ENCODE results near the gene SMIM41.

SMIM41 gene

GRCh38 chr12:52066346-52067080, 13.0 kb upstream of the SMIM41 start:
- DNase-seq: no peak

- DNase-seq: no peak
These were observed 12.5 kb upstream of the SMIM41 start for GRCh38 chr12:52067081-52067374.

- peak; percentile 91 for DNase-seq
These were observed 9.9 kb upstream of the SMIM41 start, which contains the start of gene ATG101 for GRCh38 chr12:52069327-52070184. Gene ATG101, plus strand, starts transcription at chr12:52069978. Its CDS starts 3,673 bp downstream, at chr12:52073651.

- DNase-seq: no peak
These were observed 9.1 kb upstream of the SMIM41 start for GRCh38 chr12:52070185-52070925.

DNA sequence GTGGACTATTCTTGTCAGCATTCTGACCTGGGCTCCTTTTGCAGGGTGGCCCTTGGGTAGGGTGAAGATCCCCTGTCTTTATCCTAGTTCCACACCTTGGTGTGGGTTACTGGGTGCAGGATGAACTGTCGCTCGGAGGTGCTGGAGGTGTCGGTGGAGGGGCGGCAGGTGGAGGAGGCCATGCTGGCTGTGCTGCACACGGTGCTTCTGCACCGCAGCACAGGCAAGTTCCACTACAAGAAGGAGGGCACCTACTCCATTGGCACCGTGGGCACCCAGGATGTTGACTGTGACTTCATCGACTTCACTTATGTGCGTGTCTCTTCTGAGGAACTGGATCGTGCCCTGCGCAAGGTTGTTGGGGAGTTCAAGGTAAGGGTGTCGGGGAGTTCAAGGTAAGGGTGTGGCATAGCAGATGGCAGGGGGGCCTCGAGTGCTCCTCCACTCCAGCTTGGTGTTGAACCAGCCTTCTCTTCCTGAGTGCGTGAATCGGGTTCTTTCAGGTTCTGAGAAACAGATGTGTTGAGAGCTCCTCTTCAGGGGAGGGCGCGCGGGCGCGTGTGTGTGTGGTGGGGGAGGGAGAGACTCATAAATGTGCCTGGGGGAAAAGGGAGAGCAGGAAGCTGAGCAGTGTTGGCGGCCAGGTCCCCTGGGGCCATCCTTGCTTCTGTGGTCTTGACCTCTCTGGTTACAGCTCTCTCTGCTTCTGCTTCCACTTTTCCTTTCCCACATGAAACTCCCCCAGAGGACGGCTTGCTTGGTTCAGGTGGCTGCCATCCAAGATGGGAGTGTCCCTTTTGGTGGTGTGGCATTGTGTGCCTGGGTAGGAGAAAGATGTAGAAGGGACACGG, 5.7 kb upstream of the SMIM41 start:
- no peak for DNase-seq

DNA sequence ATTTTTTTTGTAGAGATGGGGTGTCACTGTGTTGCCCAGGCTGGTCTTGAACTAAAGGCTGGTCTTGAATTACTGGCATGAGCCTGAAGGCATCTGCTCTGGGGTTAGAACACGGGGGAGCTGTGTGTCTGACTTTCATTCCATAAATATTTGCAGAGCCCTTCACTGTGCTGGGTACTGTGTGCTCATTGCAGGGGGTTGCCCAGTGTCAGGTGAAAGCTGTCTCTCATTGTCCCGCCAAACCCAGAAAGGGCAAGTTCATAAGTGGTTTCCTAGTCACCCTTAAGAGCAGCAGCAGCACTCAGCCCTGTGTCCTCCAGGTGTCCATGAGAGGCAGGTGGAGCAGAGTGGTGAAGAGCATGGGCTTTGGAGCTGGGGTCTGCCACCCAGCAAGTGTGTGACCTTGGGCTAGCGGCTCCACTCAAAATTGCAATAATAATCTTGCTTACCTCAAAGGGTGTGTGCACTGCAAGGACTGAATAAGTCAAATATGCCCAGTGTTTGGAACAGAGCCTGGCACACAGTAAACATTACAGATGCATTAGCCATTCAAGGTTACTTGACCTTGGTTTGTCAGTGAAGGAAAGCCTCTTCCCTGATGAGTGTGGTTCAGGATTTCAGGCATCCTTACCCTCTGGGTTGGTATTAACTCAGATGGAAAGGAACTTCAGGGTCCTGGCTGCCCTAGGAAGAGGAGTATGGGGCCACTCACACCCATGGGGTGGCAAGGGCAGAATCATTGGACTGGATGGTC, 4.4 kb upstream of the SMIM41 start:
- no peak for DNase-seq

- no peak for DNase-seq
These were observed 2.7 kb upstream of the SMIM41 start for GRCh38 chr12:52076811-52077210.

GRCh38 chr12:52078276-52078675, 1.2 kb upstream of the SMIM41 start:
- no peak for DNase-seq

DNA sequence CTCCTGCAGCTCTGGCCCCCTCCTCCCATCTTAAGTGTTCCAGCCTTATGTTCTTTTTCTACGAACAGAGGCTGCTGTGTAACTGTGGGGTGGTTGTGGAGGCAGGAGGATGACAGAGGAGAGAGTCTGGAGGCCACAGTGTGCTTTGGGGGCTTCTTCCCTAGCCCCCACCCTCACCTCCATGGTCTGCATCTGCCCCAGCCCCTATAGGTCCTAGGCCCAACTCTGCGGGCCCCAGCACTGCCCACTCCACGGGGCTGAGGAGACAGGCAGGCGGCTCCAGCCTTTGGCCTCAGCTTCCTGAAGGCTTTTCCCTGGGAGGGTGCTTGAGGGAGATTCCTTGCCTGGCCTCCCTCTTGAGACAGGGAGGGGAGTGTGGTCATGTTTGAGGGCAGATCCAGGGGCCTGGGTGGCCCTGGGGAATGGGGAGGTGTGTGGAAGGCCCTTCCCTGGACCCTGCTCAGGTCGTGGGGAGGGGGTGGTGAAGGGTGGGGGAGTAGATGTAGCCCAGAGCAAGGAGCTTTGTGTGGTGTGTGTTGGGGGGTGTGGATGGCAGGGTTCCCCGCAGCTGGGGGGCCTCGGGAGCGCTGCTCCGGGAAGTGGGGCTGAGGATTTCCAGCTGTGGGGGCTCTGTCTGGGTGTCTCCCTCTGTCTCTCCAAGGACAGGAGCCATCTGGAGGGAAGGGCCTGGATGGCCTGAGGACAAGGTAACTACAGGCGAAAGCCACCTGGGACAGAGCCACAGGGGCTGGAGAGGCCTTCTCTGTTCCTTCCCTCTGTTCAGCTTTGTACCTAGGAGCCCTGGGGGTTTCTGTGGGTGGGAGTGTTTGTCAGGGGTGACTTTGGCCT, 1.1 kb downstream of the SMIM41 start:
- DNase-seq: no peak

DNA sequence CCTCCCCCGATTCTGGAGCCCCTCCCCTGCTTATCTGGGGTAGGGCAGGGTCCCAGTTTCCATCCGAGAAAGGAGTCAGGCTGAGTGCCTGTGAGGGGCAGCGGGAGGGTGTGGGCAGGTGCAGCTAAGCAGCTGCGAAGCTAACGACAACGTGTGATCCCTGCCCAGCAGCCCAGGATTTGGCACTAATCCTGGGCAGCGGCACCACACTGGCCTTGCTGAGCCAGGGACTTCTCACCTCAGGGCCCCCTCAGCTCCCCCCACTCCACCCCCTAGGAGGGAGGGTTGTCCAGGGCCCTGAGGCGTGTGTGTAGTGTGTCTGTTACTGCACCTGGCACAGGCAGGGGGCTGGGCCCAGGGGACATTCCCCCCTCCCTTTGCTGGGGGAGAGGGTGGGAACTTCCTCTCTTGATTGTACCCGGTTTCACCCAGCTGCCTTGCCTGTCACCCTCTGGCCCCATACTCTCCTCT, 1.8 kb downstream of the SMIM41 start:
- DNase-seq: peak; percentile 19

- no peak for DNase-seq
These were observed 2.6 kb downstream of the SMIM41 start for GRCh38 chr12:52082026-52082668.

DNA sequence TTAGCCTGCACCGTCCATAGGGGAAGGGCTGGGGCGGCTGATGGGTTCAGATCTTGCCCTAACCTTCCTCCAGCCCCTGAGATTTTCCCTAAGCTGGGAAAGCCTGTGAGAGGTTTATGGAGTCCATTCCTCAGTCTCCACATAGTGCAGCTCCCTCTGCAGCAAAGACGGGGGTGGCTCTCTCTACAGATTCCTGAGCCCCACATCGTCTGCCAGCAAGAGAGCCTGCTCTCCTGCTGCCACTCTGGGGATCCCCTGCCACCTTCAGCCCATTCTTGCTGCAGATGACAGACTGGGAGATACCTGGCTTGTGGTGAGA, 3.1 kb downstream of the SMIM41 start:
- no peak for DNase-seq

- peak; percentile 72 for DNase-seq
These were observed 3.6 kb downstream of the SMIM41 start for GRCh38 chr12:52082988-52083637.

DNA sequence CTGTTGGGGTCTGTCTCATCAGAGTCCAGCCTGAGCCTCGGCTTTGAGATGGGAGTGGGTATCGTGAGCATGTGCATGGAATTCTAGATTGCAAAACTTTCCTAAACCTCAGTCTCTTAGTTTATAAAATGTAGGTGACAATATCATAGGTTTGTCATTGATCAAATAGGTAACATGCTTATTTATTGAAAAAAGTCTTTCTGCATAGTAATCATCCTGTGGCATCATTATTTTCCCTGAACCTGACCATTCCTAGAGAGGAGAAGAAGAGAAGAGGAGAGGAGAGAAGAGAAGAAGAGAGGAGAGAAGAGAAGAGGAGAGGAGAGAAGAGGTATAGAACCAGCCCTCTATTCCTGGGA, 4.1 kb downstream of the SMIM41 start:
- no peak for DNase-seq

DNA sequence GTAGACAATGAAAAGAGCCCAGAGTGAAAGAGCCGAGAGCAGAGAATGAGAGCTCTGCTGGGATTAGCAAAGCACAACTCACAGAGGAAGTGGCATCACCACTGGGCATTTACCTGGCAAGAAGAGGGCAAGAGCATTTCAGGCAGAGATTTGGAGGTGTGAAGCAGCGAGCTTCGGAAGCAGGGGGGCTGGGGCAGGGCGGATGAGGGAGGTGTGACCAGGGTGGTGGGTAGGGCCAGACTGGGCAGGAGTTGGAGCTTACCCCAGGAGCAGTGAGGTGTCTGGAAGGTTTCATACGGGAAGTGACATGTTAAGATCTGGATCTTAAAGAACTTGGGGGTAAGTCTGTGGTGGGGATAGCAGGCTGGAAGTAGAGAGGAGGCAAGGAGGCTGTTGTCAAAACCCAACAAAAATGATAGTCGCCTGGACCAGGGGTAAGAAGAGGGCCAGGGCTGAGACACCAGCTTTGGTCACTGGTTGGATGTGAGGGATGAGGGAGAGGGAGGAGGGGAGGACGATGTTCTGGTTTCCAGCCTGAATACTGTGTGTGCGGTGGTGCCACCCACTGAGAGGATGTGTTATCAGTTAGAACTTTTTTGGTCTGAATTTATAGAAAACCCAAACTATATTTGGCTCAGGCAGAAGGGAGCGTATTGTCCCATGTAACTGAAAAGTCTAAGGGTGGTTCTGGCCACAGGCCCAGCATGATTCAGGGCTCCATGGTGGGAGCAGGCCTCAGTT, 5.2 kb downstream of the SMIM41 start:
- no peak for DNase-seq

- DNase-seq: no peak
These were observed 6.2 kb downstream of the SMIM41 start for GRCh38 chr12:52085682-52086180.

DNA sequence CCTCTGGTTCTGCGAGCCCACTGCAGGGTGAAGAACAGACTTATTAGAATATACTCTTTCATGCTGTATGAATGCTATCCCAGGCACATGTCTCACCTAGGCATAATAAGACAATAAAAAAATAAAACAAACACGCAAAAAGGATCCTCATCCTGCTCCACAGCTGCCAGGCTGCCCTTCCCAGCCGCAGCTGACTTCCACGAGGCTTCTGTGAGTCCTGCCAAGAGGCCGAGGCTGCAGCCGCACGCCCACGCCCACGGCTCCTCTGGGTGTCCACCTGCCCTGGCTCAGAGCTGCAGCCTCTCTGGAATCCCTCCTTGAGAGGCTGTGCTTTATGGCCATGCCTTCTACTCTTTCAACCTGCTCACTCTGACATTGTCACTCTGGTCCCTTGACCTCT, 6.9 kb downstream of the SMIM41 start:
- DNase-seq: no peak

DNA sequence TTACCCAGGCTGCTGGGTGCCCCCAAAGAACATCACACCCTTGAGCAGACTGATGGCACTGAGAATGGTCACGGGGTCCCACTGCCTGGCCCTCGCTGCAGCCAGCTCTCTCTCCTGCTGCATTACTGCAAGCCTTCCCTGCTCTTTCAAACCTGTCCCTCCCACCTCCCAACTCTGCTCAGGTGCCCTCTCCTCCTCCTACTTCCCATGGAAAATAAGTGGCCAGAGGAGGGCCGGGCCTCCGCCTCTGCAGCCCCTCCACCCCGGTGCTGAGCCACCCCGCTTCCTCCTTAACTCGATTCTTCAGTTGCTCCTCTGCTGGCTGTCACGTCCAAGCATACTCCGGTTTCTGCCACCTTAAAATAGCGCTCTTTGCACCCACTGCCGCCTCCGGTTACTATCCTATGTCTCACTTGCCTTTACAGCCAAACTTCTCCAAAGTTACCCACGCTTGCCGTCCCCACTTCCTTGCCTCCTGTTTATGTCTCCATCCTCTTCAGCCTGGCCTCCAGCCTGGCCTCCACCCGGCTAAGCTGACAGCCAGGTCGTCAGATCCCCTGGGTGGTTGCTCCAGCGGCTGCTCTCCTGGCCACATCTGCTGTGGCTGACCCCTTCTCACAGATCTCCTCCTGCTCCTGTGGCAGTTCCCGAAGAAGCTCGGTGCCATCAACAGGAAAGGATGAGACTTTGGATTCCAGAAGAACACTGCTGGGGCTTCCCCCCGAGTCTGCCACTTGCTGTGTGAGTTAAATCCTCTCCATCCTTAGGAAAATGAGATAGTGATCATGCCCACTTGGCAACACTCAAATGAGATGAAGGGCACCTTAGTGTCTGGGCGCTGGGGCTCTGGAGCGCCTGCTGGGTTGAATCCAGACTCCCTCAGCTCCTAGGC, 7.7 kb downstream of the SMIM41 start:
- DNase-seq: no peak

All from CD4-positive, alpha-beta T cell treated with Interleukin-12 subunit alpha and Interleukin-12 subunit beta, for 1 hour (primary cell).